ENCODE measurements around the gene ZNF423.

Gene ZNF423

DNA sequence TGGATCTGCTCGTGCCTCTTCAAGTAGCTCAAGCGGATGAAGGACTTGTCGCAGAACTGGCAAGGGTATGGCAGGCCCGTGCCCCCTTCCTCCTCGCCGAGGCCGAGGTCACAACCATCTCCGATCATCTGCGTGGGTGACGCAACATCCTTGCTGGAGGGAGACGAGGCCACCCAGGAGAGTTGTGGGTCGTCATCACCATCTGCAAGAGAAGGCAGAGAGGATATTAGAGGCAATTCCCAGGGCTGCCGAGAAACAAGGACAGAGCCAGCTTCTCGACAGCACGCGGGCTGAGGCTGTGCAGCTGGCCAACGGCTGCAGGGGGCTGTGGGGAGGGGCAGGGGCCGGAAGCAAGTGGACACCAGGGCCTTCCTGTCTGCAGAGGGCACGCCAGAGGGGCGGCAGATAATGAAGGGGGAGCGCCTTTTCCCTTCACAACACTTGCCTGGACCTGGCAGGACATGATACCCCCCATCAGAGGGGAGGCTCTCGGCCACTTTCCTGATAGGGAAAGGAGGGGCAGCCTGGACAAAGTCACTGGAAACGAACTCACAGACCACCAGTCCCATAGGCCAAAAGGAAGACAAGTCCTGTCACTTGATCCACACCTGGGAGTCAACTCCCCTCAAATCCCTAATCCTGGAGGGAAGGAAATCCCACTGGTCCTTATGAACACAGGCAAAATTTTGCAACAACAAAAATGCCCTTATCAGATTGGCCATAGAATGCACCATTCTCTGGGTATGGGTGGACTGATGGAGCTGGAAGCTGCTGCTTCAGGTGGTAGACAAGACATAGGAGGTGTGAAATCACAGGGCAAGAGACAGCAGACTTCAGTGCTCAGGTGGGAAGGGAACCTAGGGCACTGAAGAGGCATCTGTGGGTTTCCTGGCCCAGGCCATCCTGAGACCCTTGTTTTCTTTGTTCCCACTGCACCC, 217.0 kb downstream of the ZNF423 start:
- no peaks in the 10 kb centered on the region for H3K36me3 ChIP-seq (ENCODE audit: control insufficient read depth, low read length)
- no peak overlapping the region for H3K27ac ChIP-seq (ENCODE audit: low read depth, low read length)
- no peak overlapping the region for H3K4me2 ChIP-seq (ENCODE audit: low read length)
- no peak for TF ChIP-seq EZH2phosphoT487 (IDR thresholded peaks at IDR 0.05; ENCODE audit: borderline replicate concordance, low read length)
- no peak for TF ChIP-seq CTCF (IDR thresholded peaks at IDR 0.05; ENCODE audit: low read depth, low read length, poor library complexity, severe bottlenecking)
- no peaks in the 10 kb centered on the region for H3K9me3 ChIP-seq (ENCODE audit: control insufficient read depth, insufficient read depth, low read length)
- no peaks in the 10 kb centered on the region for H3F3A ChIP-seq (ENCODE audit: control insufficient read depth, insufficient read depth)
- no peaks in the 10 kb centered on the region for H3K79me2 ChIP-seq (ENCODE audit: control insufficient read depth, low read length)
- H3K4me1 ChIP-seq (ENCODE audit: control insufficient read depth, low read length) = no peaks in the 10 kb centered on the region
- H3K9me2 ChIP-seq (replicated peaks; ENCODE audit: control insufficient read depth, low read length) = no peaks in the 10 kb centered on the region
- no peak overlapping the region for H3K4me3 ChIP-seq (ENCODE audit: low read length)
- H3K27me3 ChIP-seq (ENCODE audit: control insufficient read depth, low read length) = no peaks in the 10 kb centered on the region
- H4K20me1 ChIP-seq (ENCODE audit: control insufficient read depth, insufficient read depth, low read depth, low read length) = no peaks in the 10 kb centered on the region

GRCh38 chr16:49637933-49638672, 217.8 kb downstream of the ZNF423 start:
- Histone ChIP-seq H3K36me3 (ENCODE audit: control insufficient read depth, low read length) (no peaks in the 10 kb centered on the region), H3K9me2 (replicated peaks; ENCODE audit: control insufficient read depth, low read length) (no peaks in the 10 kb centered on the region), H3K27ac (ENCODE audit: low read depth, low read length) (no peak overlapping the region), H3K27me3 (ENCODE audit: control insufficient read depth, low read length) (no peaks in the 10 kb centered on the region), H4K20me1 (ENCODE audit: control insufficient read depth, insufficient read depth, low read depth, low read length) (no peaks in the 10 kb centered on the region), H3K79me2 (ENCODE audit: control insufficient read depth, low read length) (no peaks in the 10 kb centered on the region), H3K4me2 (ENCODE audit: low read length) (no peak overlapping the region), H3F3A (ENCODE audit: control insufficient read depth, insufficient read depth) (no peaks in the 10 kb centered on the region), H3K4me3 (ENCODE audit: low read length) (no peak overlapping the region), H3K4me1 (ENCODE audit: control insufficient read depth, low read length) (no peaks in the 10 kb centered on the region), H3K9me3 (ENCODE audit: control insufficient read depth, insufficient read depth, low read length) (no peaks in the 10 kb centered on the region)
- TF ChIP-seq EZH2phosphoT487 (IDR thresholded peaks at IDR 0.05; ENCODE audit: borderline replicate concordance, low read length) (no peak), CTCF (IDR thresholded peaks at IDR 0.05; ENCODE audit: low read depth, low read length, poor library complexity, severe bottlenecking) (no peak)

GRCh38 chr16:49637511-49637910, 218.4 kb downstream of the ZNF423 start:
- H3K27ac ChIP-seq (ENCODE audit: low read depth, low read length) = no peak overlapping the region
- no peaks in the 10 kb centered on the region for H3F3A ChIP-seq (ENCODE audit: control insufficient read depth, insufficient read depth)
- H3K9me3 ChIP-seq (ENCODE audit: control insufficient read depth, insufficient read depth, low read length) = no peaks in the 10 kb centered on the region
- no peaks in the 10 kb centered on the region for H4K20me1 ChIP-seq (ENCODE audit: control insufficient read depth, insufficient read depth, low read depth, low read length)
- H3K4me3 ChIP-seq (ENCODE audit: low read length) = no peak overlapping the region
- no peaks in the 10 kb centered on the region for H3K27me3 ChIP-seq (ENCODE audit: control insufficient read depth, low read length)
- no peak overlapping the region for H3K4me2 ChIP-seq (ENCODE audit: low read length)
- H3K9me2 ChIP-seq (replicated peaks; ENCODE audit: control insufficient read depth, low read length) = no peaks in the 10 kb centered on the region
- no peaks in the 10 kb centered on the region for H3K79me2 ChIP-seq (ENCODE audit: control insufficient read depth, low read length)
- TF ChIP-seq EZH2phosphoT487 (IDR thresholded peaks at IDR 0.05; ENCODE audit: borderline replicate concordance, low read length) (no peak), CTCF (IDR thresholded peaks at IDR 0.05; ENCODE audit: low read depth, low read length, poor library complexity, severe bottlenecking) (no peak)
- H3K36me3 ChIP-seq (ENCODE audit: control insufficient read depth, low read length) = no peaks in the 10 kb centered on the region
- H3K4me1 ChIP-seq (ENCODE audit: control insufficient read depth, low read length) = no peaks in the 10 kb centered on the region

Data from DOHH2 (cell line).